Esophagus muscularis mucosa (tissue), 3 donors: ENCODE results near the gene PARD3B.

Experiments
- POLR2AphosphoS5 ChIP-seq, 2 donors: sonication (generic); formaldehyde crosslinking; IDR thresholded peaks; one replicate each; pipeline ENCODE4 v1.6.1; 2017; ENCODE audit warnings: antibody characterized with exemption in 2 of 2
- TF ChIP-seq, protein P1 (sequence below), 3 experiments: fragments of 200-600 bp in 2 of 3; fragments of 450-650 bp in 1 of 3; sonication (generic) in 2 of 3; IDR thresholded peaks; one replicate each; pipeline ENCODE4 v1.5.1; 2017 to 2019; ENCODE audit warnings: antibody characterized with exemption in 3 of 3, mild to moderate bottlenecking in 2 of 3, moderate library complexity in 1 of 3

DNA sequence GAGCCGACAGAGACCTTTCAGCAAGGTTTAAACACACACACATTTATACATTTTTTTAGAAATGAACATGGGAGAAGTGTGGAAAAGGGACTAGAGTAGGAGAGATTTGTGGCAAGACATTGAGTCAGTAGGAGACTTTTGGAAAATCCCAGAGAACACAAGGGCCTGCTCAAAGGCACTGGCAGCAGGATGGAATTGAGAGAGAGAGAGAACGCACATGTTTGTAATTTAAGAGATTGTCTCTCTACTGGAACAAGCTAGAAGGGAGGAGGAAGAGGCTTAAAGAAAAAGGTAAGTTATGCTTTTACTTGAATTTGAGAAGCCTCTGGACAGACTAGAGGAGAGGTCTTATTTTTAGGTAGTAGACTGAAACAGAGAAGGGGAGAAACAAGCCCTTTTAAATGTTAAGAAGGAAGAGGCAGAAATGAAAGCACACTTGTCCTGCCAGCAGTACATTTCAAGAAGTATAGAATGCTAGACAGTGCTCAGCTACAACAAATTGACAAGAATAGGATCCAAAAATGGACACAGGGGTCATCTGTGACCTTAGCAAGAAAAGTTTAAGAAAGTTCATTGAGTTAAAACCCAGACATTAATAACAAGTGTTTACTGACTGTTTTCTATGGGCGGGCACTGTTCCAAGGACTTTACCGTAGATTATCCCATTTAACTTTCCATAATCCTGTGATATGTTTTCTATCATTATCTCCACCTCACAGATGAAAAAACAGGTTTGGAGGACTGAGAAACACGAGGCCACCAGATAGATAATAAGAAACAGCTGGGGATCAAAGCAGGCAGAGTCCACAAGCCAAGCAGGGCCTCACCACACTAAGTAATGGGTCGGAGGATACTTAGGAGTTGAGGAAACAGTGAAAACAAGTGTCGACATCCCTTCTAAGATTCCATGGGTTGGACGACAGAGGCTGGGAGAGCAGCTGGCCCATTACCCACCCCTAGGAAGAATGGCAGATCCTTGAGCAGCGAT, 830.5 kb downstream of the PARD3B start:
- TF ChIP-seq, protein P1, sequence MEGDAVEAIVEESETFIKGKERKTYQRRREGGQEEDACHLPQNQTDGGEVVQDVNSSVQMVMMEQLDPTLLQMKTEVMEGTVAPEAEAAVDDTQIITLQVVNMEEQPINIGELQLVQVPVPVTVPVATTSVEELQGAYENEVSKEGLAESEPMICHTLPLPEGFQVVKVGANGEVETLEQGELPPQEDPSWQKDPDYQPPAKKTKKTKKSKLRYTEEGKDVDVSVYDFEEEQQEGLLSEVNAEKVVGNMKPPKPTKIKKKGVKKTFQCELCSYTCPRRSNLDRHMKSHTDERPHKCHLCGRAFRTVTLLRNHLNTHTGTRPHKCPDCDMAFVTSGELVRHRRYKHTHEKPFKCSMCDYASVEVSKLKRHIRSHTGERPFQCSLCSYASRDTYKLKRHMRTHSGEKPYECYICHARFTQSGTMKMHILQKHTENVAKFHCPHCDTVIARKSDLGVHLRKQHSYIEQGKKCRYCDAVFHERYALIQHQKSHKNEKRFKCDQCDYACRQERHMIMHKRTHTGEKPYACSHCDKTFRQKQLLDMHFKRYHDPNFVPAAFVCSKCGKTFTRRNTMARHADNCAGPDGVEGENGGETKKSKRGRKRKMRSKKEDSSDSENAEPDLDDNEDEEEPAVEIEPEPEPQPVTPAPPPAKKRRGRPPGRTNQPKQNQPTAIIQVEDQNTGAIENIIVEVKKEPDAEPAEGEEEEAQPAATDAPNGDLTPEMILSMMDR (IDR thresholded peaks at IDR 0.05): no peak
- no peak for TF ChIP-seq POLR2AphosphoS5 (IDR thresholded peaks at IDR 0.05)
